K562 (cell line): ENCODE results near the gene NBEA.

Source experiments
- CHD4 ChIP-seq: fragments of 200-600 bp; sonication (generic); IDR thresholded peaks from 3 replicates; pipeline ENCODE4 v1.6.1; 2012; ENCODE audit warnings: low read depth, mild to moderate bottlenecking, mixed read lengths, low read length, inconsistent platforms; ENCODE audit not compliant: insufficient read depth, insufficient replicate concordance, poor library complexity, severe bottlenecking
- MBD2 ChIP-seq: sonication (generic); IDR thresholded peaks from 2 replicates; pipeline ENCODE4 v1.6.1; 2016; ENCODE audit warnings: low read depth, borderline replicate concordance
- NR2C1 ChIP-seq, 2 experiments: fragments of 450-650 bp; IDR thresholded peaks; 2 replicates each; pipeline ENCODE4 v1.6.1; 2017; ENCODE audit warnings: mild to moderate bottlenecking in 2 of 2, antibody characterized with exemption in 1 of 2, inconsistent platforms in 1 of 2, missing compliant biosample characterization in 1 of 2, missing genetic modification characterization in 1 of 2
- NR2F6 ChIP-seq: fragments of 450-650 bp; formaldehyde crosslinking; IDR thresholded peaks from 2 replicates; pipeline ENCODE4 v1.4.0; 2020; ENCODE audit warnings: mild to moderate bottlenecking
- ZNF584 ChIP-seq: fragments of 200-800 bp; sonication (Bioruptor generic); IDR thresholded peaks from 2 replicates; pipeline ENCODE4 v1.6.1; 2016; ENCODE audit warnings: low read depth, mild to moderate bottlenecking, missing genetic modification characterization, missing compliant biosample characterization
- TF ChIP-seq, protein P1 (sequence below), 3 experiments: fragments of 200-800 bp in 1 of 3; sonication (Bioruptor generic) in 1 of 3; sonication (generic) in 1 of 3; formaldehyde crosslinking in 1 of 3; IDR thresholded peaks; 2 replicates each; pipeline versions ENCODE4 v1.6.1 to v1.8.0; 2016 to 2022; ENCODE audit warnings: mild to moderate bottlenecking in 2 of 3, missing compliant biosample characterization in 2 of 3, missing genetic modification characterization in 2 of 3, missing genetic modification reagents in 1 of 3

DNA sequence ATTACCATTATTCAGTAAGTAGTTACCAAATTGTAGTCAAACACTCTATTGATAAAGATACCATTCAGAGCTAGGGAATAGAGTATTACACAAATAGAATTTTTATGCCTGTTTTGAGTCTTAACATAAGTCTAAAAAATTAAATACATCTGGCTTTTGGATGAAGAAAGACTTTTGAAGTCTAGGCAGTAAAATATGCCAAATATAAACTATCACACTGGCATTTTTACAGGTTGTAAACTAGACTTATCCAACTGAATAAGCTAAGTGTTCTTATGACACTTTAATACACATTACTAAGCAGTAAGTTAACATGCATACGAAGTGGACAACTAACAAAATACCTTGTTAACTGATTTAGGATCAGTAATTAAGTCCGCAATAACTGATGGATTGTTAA lies 425.5 kb downstream of the NBEA start:
- TF ChIP-seq NR2F6 (CRISPR knock-in tag) (no peak), NR2C1 (IDR thresholded peaks at IDR 0.05) (no peak), NR2C1 (tag; IDR thresholded peaks at IDR 0.05) (no peak), CHD4 (no peak), MBD2 (no peak), ZNF584 (no peak)
- TF ChIP-seq, protein P1, sequence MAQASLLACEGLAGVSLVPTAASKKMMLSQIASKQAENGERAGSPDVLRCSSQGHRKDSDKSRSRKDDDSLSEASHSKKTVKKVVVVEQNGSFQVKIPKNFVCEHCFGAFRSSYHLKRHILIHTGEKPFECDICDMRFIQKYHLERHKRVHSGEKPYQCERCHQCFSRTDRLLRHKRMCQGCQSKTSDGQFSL (CRISPR knock-in tag; IDR thresholded peaks at IDR 0.05), result no peak
- TF ChIP-seq, protein P1 (tag; IDR thresholded peaks at IDR 0.05), result no peak
